K562 (cell line): ENCODE data around the gene JPT2. TPM values are rescaled to one million over a fixed set of nuclear protein-coding genes. Genes with fewer than 3 reads are reported as not detected.

Source experiments
- ATAC-seq: fragments of 200-7000 bp; cut with Tn5 transposase; 3 replicates; pipeline ENCODE4 v1.9.1; 2020; ENCODE audit warnings: moderate library complexity
- BruUV-seq: library from RNA; stranded (reverse); fragments of 400-500 nt; replicated peaks from 2 replicates; lab custom pipeline; 2021; lab: Mats Ljungman, UMichigan
- CTCF ChIA-PET: fragments of 300-600 bp; formaldehyde crosslinking; extraction: SDS; loops from one replicate; lab custom pipeline; 2021; ENCODE audit warnings: low intra/inter-chr PET ratio; lab: Yijun Ruan, JAX
- POLR2A ChIA-PET: fragments of 300-600, 350-650 bp; sonication (Branson Sonifier 250); formaldehyde crosslinking; extraction: SDS; loops from one replicate; lab custom pipeline; 2021; ENCODE audit warnings: antibody characterized with exemption, inconsistent platforms; lab: Yijun Ruan, JAX
- DNase-seq, 4 experiments: peaks; one replicate each; pipeline versions ENCODE4 v3.0.0 to v3.0.0-alpha.2; 2011 to 2018; ENCODE audit warnings: low spot score in 3 of 4, mixed read lengths in 3 of 4; ENCODE audit errors: extremely low read depth in 1 of 4
- FAIRE-seq: peaks from 2 replicates; lab custom pipeline; 2011; peaks lifted over from hg19 to GRCh38; lab: Jason Lieb, UNC
- H2AFZ ChIP-seq: 2 replicates; pipeline ENCODE4 v1.6.0; 2011; ENCODE audit warnings: low read depth, low read length, control low read depth, inconsistent platforms
- H3K27ac ChIP-seq: fragments of 200-600 bp; 3 replicates; pipeline ENCODE4 v1.8.0; 2011; ENCODE audit warnings: low read depth, mild to moderate bottlenecking, control low read depth, inconsistent platforms, low read length, moderate library complexity, mixed read lengths; ENCODE audit errors: extremely low read depth
- H3K27me3 ChIP-seq, 2 experiments: fragments of 300-600 bp in 1 of 2; 2 replicates in 1 of 2; 3 replicates in 1 of 2; pipeline versions ENCODE4 v1.6.0 to v1.8.0; 2011; ENCODE audit warnings: inconsistent platforms in 2 of 2, low read length in 2 of 2, mild to moderate bottlenecking in 1 of 2, mixed read lengths in 1 of 2, moderate library complexity in 1 of 2; ENCODE audit not compliant: control insufficient read depth in 2 of 2, insufficient read depth in 2 of 2
- H3K36me3 ChIP-seq: fragments of 300-600 bp; 3 replicates; pipeline ENCODE4 v1.8.0; 2011; ENCODE audit warnings: mild to moderate bottlenecking, low read length, inconsistent platforms; ENCODE audit not compliant: control insufficient read depth, insufficient read depth
- H3K4me1 ChIP-seq, 2 experiments: fragments of 200-600 bp in 1 of 2; replicated peaks in 1 of 2; 2 replicates in 1 of 2; 3 replicates in 1 of 2; pipeline versions ENCODE4 v1.5.1 to v1.8.0; 2011; ENCODE audit warnings: inconsistent platforms in 2 of 2, low read length in 2 of 2, mild to moderate bottlenecking in 1 of 2, mixed read lengths in 1 of 2, moderate library complexity in 1 of 2; ENCODE audit not compliant: control insufficient read depth in 2 of 2, insufficient read depth in 2 of 2
- H3K4me2 ChIP-seq: 2 replicates; pipeline ENCODE4 v1.6.1; 2011; ENCODE audit warnings: low read length, control low read depth, inconsistent platforms, mixed read lengths; ENCODE audit not compliant: insufficient read depth
- H3K4me3 ChIP-seq: fragments of 200-600 bp; sonication (generic), shearing (Covaris generic); 2 replicates; pipeline ENCODE4 v1.5.1; 2016; ENCODE audit warnings: control low read depth, inconsistent platforms
- H3K79me2 ChIP-seq: fragments of 200-600 bp; 3 replicates; pipeline ENCODE4 v1.8.0; 2011; ENCODE audit warnings: low read length, inconsistent platforms; ENCODE audit not compliant: control insufficient read depth, insufficient read depth
- H3K9ac ChIP-seq, 2 experiments: 2 replicates each; pipeline versions ENCODE4 v1.6.0 to v1.6.1; 2011; ENCODE audit warnings: low read depth in 2 of 2, low read length in 2 of 2, control low read depth in 1 of 2, inconsistent platforms in 1 of 2, mild to moderate bottlenecking in 1 of 2, mixed read lengths in 1 of 2; ENCODE audit not compliant: insufficient read depth in 1 of 2
- H3K9me1 ChIP-seq: one replicate; pipeline ENCODE4 v1.6.0; 2011; ENCODE audit warnings: inconsistent platforms, mild to moderate bottlenecking, low read length, moderate library complexity; ENCODE audit not compliant: control insufficient read depth, insufficient read depth
- H3K9me3 ChIP-seq: replicated peaks from 2 replicates; pipeline ENCODE4 v1.5.1; 2011; ENCODE audit warnings: low read depth, low read length, inconsistent platforms; ENCODE audit not compliant: control insufficient read depth, insufficient read depth
- H4K20me1 ChIP-seq: replicated peaks from 2 replicates; pipeline ENCODE4 v1.6.1; 2011; ENCODE audit warnings: low read length, inconsistent platforms, mixed read lengths; ENCODE audit not compliant: control insufficient read depth, insufficient read depth
- HNRNPL ChIP-seq: fragments of 200-400 bp; formaldehyde crosslinking; IDR thresholded peaks from 2 replicates; pipeline ENCODE4 v1.6.1; 2017; ENCODE audit warnings: low read depth, mild to moderate bottlenecking, low read length
- SIN3A ChIP-seq, 2 experiments: fragments of 150-350 bp in 1 of 2; IDR thresholded peaks; 2 replicates each; pipeline ENCODE4 v1.6.1; 2011 to 2016; ENCODE audit warnings: borderline replicate concordance in 2 of 2, low read depth in 2 of 2, low read length in 2 of 2, mild to moderate bottlenecking in 2 of 2, moderate library complexity in 2 of 2; ENCODE audit not compliant: control insufficient read depth in 1 of 2
- TSC22D4 ChIP-seq: fragments of 450-650 bp; IDR thresholded peaks from 2 replicates; pipeline ENCODE4 v1.6.1; 2016; ENCODE audit warnings: missing genetic modification characterization, missing biosample characterization, control low read depth
- ZNF263 ChIP-seq: sonication (generic); formaldehyde crosslinking; IDR thresholded peaks from 2 replicates; pipeline ENCODE4 v1.8.0; 2022; ENCODE audit warnings: mild to moderate bottlenecking, missing genetic modification reagents, borderline replicate concordance
- ZNF695 ChIP-seq: fragments of 450-650 bp; formaldehyde crosslinking; IDR thresholded peaks from 2 replicates; pipeline ENCODE4 v1.4.0; 2020; ENCODE audit warnings: mild to moderate bottlenecking, moderate library complexity
- WGBS: fragments of 100-300 bp; shearing (Covaris generic); methylation state at CpG from one replicate; pipeline ENCODE4 v1.1.6; 2016; ENCODE audit warnings: low coverage, mixed read lengths; ENCODE audit not compliant: insufficient coverage; ENCODE audit errors: missing lambda C conversion rate; 5-methylcytosine and 5-hydroxymethylcytosine counted together
- in situ Hi-C: fragments of 300-500 bp; cut with MboI; formaldehyde crosslinking; loops from 4 replicates; pipeline ENCODE4 v1.15.0; 2018; ENCODE audit warnings: inconsistent platforms, mixed read lengths
- intact Hi-C: fragments of 100-400 bp; cut with micrococcal nuclease; formaldehyde crosslinking; loops from 2 replicates; pipeline ENCODE4 v1.14.2; 2022
- polyA plus RNA-seq, 8 experiments: library from polyadenylated mRNA; depleted of rRNA in 4 of 8; stranded (reverse) in 5 of 8; unstranded in 3 of 8; fragments of >200 nt; fragmentation: Nextera tagmentation in 2 of 8; fragmentation: Illumina TruSeq in 1 of 8; extraction: Ambion mirVana in 2 of 8; extraction: Trizol in 1 of 8; gene quantifications; 2 replicates each; pipeline versions ENCODE4 v1.2.1 to v1.2.3, GENCODE V29; 2011 to 2014; ENCODE audit warnings: inconsistent platforms in 1 of 8, missing spikeins in 1 of 8
- total RNA-seq, 7 experiments: library from RNA; depleted of rRNA in 6 of 7; stranded (reverse); fragments of >200 nt in 6 of 7; fragmentation: Illumina TruSeq in 2 of 7; extraction: Trizol in 2 of 7; gene quantifications; 2 replicates each; pipeline versions ENCODE4 v1.2.1 to v1.2.3, GENCODE V29; 2011 to 2021; ENCODE audit warnings: low replicate concordance in 1 of 7
- TF ChIP-seq, protein P1 (sequence below): fragments of 450-650 bp; formaldehyde crosslinking; IDR thresholded peaks from 2 replicates; pipeline ENCODE4 v1.4.0; 2020; ENCODE audit warnings: mild to moderate bottlenecking, moderate library complexity

The JPT2 gene
- total and polyA plus RNA-seq, 9 of the 15 experiments (the other 6 are each of a cell fraction or from before 2014, with no cell fraction given), result 25.5 to 133 (median 106) TPM

DNA sequence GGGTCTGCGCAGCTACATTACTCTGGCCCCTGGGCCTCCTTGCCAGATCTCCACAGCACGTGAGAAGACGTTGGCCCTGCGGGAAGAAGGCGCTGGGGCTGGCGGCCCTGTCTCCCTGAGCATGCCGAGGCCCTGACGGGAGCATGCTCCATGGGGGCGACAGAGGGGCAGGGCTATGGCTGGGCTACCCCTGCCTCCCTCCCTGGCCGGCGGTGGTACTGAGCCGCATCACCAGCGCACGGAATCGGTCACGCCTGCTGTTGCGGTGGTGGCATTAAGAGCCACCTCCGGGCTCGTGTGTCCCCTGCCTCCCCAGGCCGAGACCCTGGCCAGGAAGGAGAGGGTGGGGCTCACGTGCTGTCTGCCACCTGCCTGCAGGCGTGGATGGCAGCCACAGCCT lies 56.0 kb downstream of the JPT2 start (continued):
- TF ChIP-seq ZNF263 (CRISPR knock-in tag), result no peak

DNA sequence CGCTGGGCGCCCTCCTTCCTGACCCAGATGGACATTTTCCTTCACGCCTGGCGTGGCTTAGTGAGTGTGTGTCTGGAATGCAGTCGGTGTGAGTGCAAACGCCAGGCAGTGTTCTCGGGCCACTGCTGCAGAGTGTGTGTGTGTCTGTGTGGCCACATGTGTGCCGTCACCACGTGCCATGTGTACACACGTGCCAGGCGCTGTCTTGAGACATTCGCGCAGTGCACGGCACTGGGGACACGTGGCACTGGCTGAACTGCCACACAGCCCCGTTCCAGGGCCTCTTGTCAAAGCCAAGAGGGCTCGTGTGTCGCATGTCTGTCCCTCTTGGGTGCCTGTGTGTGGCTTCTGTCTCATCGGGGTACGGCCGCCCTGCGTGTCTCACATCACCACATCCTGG lies 56.7 kb downstream of the JPT2 start:
- no peaks in the 10 kb centered on the region for H3K9me1 ChIP-seq
- peaks cover 38% of the 10 kb centered on the region; the same call in 2 of the 3 replicates for H3K36me3 ChIP-seq
- no peak for FAIRE-seq
- no peak overlapping the region for H3K27ac ChIP-seq
- 93% methylated on average over 19 of the region's 22 CpGs for WGBS
- H4K20me1 ChIP-seq, result no peaks in the 10 kb centered on the region
- H3K4me2 ChIP-seq, result no peak overlapping the region
- BruUV-seq, result no TSS peak
- no peak for ATAC-seq
- H3K4me3 ChIP-seq, result no peak overlapping the region
- in situ Hi-C loops (no loop called here), intact Hi-C loops (no loop called here)
- no peak for DNase-seq
- H3K4me1 ChIP-seq, result peaks cover 0 to 39% of the 10 kb centered on the region in 2 experiments; a peak in 2 of 5 replicates
- no peaks in the 10 kb centered on the region for H3K27me3 ChIP-seq
- peaks cover 36% of the 10 kb centered on the region for H3K9me3 ChIP-seq
- ChIA-PET CTCF (no interaction called here), POLR2A (no interaction called here)
- no peak overlapping the region for H3K9ac ChIP-seq
- H2AFZ ChIP-seq, result no peak overlapping the region
- TF ChIP-seq, protein P1, sequence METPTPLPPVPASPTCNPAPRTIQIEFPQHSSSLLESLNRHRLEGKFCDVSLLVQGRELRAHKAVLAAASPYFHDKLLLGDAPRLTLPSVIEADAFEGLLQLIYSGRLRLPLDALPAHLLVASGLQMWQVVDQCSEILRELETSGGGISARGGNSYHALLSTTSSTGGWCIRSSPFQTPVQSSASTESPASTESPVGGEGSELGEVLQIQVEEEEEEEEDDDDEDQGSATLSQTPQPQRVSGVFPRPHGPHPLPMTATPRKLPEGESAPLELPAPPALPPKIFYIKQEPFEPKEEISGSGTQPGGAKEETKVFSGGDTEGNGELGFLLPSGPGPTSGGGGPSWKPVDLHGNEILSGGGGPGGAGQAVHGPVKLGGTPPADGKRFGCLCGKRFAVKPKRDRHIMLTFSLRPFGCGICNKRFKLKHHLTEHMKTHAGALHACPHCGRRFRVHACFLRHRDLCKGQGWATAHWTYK, result no peak
- TF ChIP-seq HNRNPL, result no peak
- TF ChIP-seq TSC22D4 (tag), result no peak
- no peak for TF ChIP-seq ZNF695 (CRISPR knock-in tag)
- no peak for TF ChIP-seq SIN3A (IDR thresholded peaks at IDR 0.05; ENCODE audit: borderline replicate concordance in 2 of 2, control insufficient read depth in 1 of 2, low read depth in 2 of 2, low read length in 2 of 2)
- H3K79me2 ChIP-seq, result no peaks in the 10 kb centered on the region
